GM18520 (cell line): ENCODE data around the gene TSC22D4.
"Not testable (repeated sequence)": the region's sequence is repeated elsewhere in the genome, so short reads cannot be mapped to it uniquely, and the experiment has no call there.

Source experiments
- ATAC-seq: cut with Tn5 transposase; IDR thresholded peaks from one replicate; pipeline ENCODE4 v1.9.1; 2021; ENCODE audit not compliant: unreplicated experiment

Gene TSC22D4

GRCh38 chr7:100447363-100447762 is 31.7 kb downstream of the TSC22D4 start:
- ATAC-seq = not testable (repeated sequence)

- ATAC-seq = no peak
These were observed 33.0 kb downstream of the TSC22D4 start for GRCh38 chr7:100446040-100446439.

- no peak for ATAC-seq
These were observed 34.4 kb downstream of the TSC22D4 start for GRCh38 chr7:100444311-100445278.

- ATAC-seq = no peak
These were observed 35.7 kb downstream of the TSC22D4 start for GRCh38 chr7:100443096-100443840.

GRCh38 chr7:100441641-100442535 is 37.1 kb downstream of the TSC22D4 start:
- no peak for ATAC-seq

- not testable (repeated sequence) for ATAC-seq
These were observed 39.8 kb downstream of the TSC22D4 start for GRCh38 chr7:100439244-100439643.

- not testable (repeated sequence) for ATAC-seq
These were observed 40.3 kb downstream of the TSC22D4 start for GRCh38 chr7:100438731-100439130.

GRCh38 chr7:100438172-100438571 is 40.8 kb downstream of the TSC22D4 start:
- no peak for ATAC-seq

GRCh38 chr7:100437150-100438100 is 41.6 kb downstream of the TSC22D4 start:
- ATAC-seq = no peak

GRCh38 chr7:100435401-100436304 is 43.4 kb downstream of the TSC22D4 start:
- peak; percentile 19 for ATAC-seq

GRCh38 chr7:100434297-100435144 is 44.5 kb downstream of the TSC22D4 start:
- ATAC-seq = no peak

- no peak for ATAC-seq
These were observed 45.3 kb downstream of the TSC22D4 start for GRCh38 chr7:100433592-100434296.

- no peak for ATAC-seq
These were observed 45.8 kb downstream of the TSC22D4 start for GRCh38 chr7:100433276-100433591.

- ATAC-seq = no peak
These were observed 46.3 kb downstream of the TSC22D4 start for GRCh38 chr7:100432621-100433275.

- no peak for ATAC-seq
These were observed 47.0 kb downstream of the TSC22D4 start for GRCh38 chr7:100432053-100432452.

- no peak for ATAC-seq
These were observed 47.7 kb downstream of the TSC22D4 start for GRCh38 chr7:100431286-100431735.
